Esophagus muscularis mucosa (tissue), 4 donors: ENCODE results near the gene STIP1. TPM values are rescaled to one million over a fixed set of nuclear protein-coding genes. Genes with fewer than 3 reads are reported as not detected.
A peak's percentile ranks its signal among the peaks of the same experiment; 100 is the strongest.
"Not testable (repeated sequence)": the region's sequence is repeated elsewhere in the genome, so short reads cannot be mapped to it uniquely, and the experiment has no call there.

Experiments used
- DNase-seq: peaks from one replicate; pipeline ENCODE4 v3.0.0-alpha.2; 2017; ENCODE audit errors: extremely low spot score
- H3K27ac ChIP-seq, 4 donors: fragments of 200-600 bp; sonication (generic); replicated peaks in 1 of 4; 1 replicate in 3 of 4; 2 replicates in 1 of 4; pipeline ENCODE4 v1.5.1; 2016 to 2019; ENCODE audit warnings: mild to moderate bottlenecking in 1 of 4
- H3K27me3 ChIP-seq, 4 donors: fragments of 200-600 bp; sonication (generic); one replicate each; pipeline versions ENCODE4 v1.5.1 to v1.6.0; 2016 to 2019
- H3K36me3 ChIP-seq, 4 donors: fragments of 200-600 bp; sonication (generic); one replicate each; pipeline ENCODE4 v1.5.1; 2016 to 2019
- H3K4me1 ChIP-seq, 4 donors: fragments of 200-600 bp; sonication (generic); one replicate each; pipeline ENCODE4 v1.5.1; 2016 to 2019
- H3K4me3 ChIP-seq, 4 donors: fragments of 200-600 bp; sonication (generic); 1 replicate in 2 of 4; 2 replicates in 2 of 4; pipeline ENCODE4 v1.5.1; 2016 to 2019; ENCODE audit warnings: mild to moderate bottlenecking in 4 of 4, moderate library complexity in 1 of 4
- H3K9me3 ChIP-seq, 4 donors: fragments of 200-600 bp; sonication (generic); 1 replicate in 3 of 4; 2 replicates in 1 of 4; pipeline ENCODE4 v1.5.1; 2016 to 2019
- EP300 ChIP-seq: sonication (generic); formaldehyde crosslinking; IDR thresholded peaks from one replicate; pipeline ENCODE4 v1.6.1; 2017; ENCODE audit warnings: antibody characterized with exemption
- POLR2A ChIP-seq: fragments of 450-650 bp; IDR thresholded peaks from one replicate; pipeline ENCODE4 v1.6.1; 2017; ENCODE audit warnings: antibody characterized with exemption, moderate library complexity, mild to moderate bottlenecking, low read depth
- POLR2AphosphoS5 ChIP-seq, 2 donors: sonication (generic); formaldehyde crosslinking; IDR thresholded peaks; one replicate each; pipeline ENCODE4 v1.6.1; 2017; ENCODE audit warnings: antibody characterized with exemption in 2 of 2
- WGBS: methylation state at CpG from one replicate; pipeline ENCODE4 v1.1.5; 2018; 5-methylcytosine and 5-hydroxymethylcytosine counted together
- intact Hi-C: fragments of 100-400 bp; cut with DNase I; formaldehyde crosslinking; loops from one replicate; pipeline ENCODE4 v1.15.1; 2023
- total RNA-seq, 4 donors: library from RNA; depleted of rRNA; stranded (reverse); fragments of >200 nt; gene quantifications; one replicate each; pipeline versions ENCODE4 v1.1.0 to v1.2.1, GENCODE V29; 2016
- TF ChIP-seq, protein P1 (sequence below), 3 experiments: fragments of 200-600 bp in 2 of 3; fragments of 450-650 bp in 1 of 3; sonication (generic) in 2 of 3; IDR thresholded peaks; one replicate each; pipeline ENCODE4 v1.5.1; 2017 to 2019; ENCODE audit warnings: antibody characterized with exemption in 3 of 3, mild to moderate bottlenecking in 2 of 3, moderate library complexity in 1 of 3

STIP1 gene
- total RNA-seq, 4 donors from 2014 or later = 82.2 to 116 (median 101) TPM

DNA sequence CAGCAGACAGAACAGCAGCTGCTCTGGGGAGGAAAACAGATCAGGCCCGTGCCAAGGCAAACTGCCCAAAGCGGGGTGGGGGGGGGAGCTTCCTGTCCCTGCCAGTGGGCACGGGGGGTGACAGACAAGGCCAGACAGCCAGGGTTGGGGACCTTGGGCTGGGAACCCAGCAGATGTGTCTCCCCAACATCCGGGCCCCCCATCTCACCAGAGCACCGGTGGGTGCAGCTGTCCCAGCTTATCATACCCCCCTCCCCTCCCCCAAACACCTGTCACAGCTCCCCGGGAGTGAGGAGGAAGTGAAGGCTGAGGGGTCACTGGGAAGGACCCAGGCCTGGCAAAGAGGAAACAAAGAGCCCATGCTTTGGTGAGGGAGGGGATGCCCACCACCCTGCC, 59.4 kb downstream of the STIP1 start:
- H3K9me3 ChIP-seq = no peaks in the 10 kb centered on the region
- H3K27ac ChIP-seq = peak overlapping the region; percentile 85 to 88 (median 86)
- H3K4me1 ChIP-seq = peaks cover 34 to 70% (median 55%) of the 10 kb centered on the region in 4 donors
- TF ChIP-seq POLR2AphosphoS5 (IDR thresholded peaks at IDR 0.05) = no peak
- TF ChIP-seq, protein P1, sequence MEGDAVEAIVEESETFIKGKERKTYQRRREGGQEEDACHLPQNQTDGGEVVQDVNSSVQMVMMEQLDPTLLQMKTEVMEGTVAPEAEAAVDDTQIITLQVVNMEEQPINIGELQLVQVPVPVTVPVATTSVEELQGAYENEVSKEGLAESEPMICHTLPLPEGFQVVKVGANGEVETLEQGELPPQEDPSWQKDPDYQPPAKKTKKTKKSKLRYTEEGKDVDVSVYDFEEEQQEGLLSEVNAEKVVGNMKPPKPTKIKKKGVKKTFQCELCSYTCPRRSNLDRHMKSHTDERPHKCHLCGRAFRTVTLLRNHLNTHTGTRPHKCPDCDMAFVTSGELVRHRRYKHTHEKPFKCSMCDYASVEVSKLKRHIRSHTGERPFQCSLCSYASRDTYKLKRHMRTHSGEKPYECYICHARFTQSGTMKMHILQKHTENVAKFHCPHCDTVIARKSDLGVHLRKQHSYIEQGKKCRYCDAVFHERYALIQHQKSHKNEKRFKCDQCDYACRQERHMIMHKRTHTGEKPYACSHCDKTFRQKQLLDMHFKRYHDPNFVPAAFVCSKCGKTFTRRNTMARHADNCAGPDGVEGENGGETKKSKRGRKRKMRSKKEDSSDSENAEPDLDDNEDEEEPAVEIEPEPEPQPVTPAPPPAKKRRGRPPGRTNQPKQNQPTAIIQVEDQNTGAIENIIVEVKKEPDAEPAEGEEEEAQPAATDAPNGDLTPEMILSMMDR (IDR thresholded peaks at IDR 0.05) = no peak
- no peak for TF ChIP-seq EP300
- TF ChIP-seq POLR2A = no peak
- 8% methylated on average over 2 of the region's 6 CpGs for WGBS
- H3K27me3 ChIP-seq = no peaks in the 10 kb centered on the region
- H3K36me3 ChIP-seq = peaks cover 7 to 17% (median 16%) of the 10 kb centered on the region in 4 donors
- intact Hi-C loops = no loop called here
- H3K4me3 ChIP-seq = peak overlapping the region; percentile 65 to 86 (median 72)
- DNase-seq = no peak

DNA sequence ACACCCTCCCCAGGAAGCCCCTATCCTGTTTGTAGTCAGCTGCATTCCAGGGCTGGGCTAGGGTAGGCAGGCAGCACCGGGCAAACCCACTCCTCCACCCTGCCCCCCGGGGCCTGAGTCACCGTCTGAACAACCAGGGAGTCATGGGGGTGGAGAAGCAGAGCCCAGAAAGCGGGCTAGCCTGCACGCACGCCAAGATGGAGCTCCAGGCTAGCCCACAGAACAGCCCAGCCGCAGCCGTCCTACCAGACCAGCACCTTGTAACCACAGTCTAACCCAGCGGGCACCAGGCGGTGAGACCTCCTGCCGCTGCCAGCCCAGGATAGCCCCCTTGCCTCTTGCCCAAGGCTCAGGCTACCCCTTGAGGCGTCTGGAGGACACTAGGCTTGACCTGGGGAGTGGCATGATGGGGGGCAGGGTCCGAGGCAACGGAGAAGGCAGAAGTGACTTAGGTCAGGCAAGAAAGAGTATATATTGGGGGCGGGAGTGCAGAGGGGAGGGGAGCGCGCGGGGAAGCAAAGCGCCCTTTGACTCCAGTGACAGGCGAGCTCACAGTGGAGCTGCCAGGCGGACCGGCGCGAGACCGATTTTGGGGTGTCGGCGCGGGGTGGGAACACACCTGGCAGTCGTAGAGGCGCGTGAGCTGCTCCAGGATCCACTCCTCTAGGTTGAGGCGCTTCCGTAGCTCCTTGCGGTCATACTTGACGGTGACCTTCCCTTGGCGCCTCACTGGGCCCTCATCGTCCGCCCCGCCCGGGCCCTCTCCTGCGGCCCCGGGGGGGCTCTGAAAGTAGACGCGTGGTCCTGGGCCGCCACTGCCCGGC, 60.0 kb downstream of the STIP1 start:
- Histone ChIP-seq H3K27me3 (no peaks in the 10 kb centered on the region), H3K27ac (peak overlapping the region; percentile 85 to 88 (median 86)), H3K36me3 (peaks cover 7 to 17% (median 16%) of the 10 kb centered on the region in 4 donors), H3K4me3 (peak overlapping the region; percentile 65 to 86 (median 72)), H3K4me1 (peaks cover 38 to 73% (median 59%) of the 10 kb centered on the region in 4 donors), H3K9me3 (no peaks in the 10 kb centered on the region)
- intact Hi-C loops = no loop called here
- TF ChIP-seq, protein P1 (IDR thresholded peaks at IDR 0.05) = no peak
- TF ChIP-seq POLR2AphosphoS5 (IDR thresholded peaks at IDR 0.05) = peak; percentile 37 to 46
- 0% methylated on average over 1 of the region's 46 CpGs for WGBS
- DNase-seq = no peak

DNA sequence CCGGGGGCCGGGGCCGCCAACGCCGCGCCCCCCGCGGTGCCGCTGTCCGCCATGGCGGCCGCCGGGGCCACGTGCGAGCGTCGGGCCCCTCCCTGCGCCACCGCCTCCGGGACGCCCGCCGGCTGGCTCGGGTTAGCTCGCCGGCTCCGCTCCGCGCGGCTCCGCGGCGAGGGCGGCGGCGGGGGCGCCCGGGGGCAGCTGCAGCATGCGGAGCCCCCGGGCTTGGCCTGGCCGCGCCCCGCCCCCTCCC, 60.6 kb downstream of the STIP1 start:
- Histone ChIP-seq H3K4me1 (peaks cover 39 to 76% (median 61%) of the 10 kb centered on the region in 4 donors), H3K36me3 (peaks cover 7 to 17% (median 16%) of the 10 kb centered on the region in 4 donors), H3K4me3 (peak overlapping the region; percentile 65 to 86 (median 72)), H3K27ac (peak overlapping the region; percentile 85 to 95 (median 86))
- intact Hi-C loops, DNase-seq, H3K9me3 ChIP-seq, H3K27me3 ChIP-seq: not testable (repeated sequence)
- WGBS = no CpG with 5 or more reads among the region's 43 CpGs

DNA sequence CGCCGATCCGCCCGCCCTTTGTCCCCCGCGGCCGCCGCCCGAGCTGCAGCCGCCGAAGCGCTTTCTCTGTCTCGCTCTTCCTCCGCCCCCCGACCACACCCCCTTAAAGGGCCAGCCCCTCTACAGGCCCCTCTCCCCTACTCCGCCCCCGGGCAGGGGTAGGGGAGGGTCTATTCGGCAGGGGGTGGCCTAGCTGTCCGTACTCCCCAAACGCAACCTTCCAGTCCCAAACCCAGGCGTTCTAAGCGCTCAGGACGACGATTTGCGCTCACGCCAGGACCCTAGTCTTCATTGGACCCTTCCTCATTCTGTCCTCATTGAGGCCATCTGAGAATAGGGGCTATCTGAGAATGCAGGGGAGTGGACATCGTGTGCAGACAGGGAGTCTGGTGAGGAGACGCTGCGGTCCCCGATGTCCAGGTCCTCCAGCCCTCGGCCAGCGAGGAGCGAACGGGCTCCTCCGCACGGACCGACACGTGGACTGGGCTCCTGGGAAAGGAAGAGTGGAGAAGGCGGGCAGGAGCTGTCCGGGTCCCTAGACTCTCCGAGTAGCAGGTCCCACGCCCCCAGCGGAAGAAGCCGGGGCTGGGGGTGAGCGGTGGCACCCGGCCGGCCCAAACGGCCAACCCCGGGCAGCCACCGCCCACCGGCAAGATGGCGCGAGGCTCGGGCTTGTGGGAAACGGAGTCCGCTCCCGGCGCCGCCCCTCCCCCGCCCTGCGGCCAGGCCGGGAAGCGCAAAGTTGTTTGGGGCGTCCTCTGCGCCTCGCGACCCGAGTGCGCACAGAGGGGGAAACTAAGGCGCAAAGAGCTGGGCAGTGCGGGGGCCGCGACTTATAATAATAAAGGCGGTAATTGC, 61.1 kb downstream of the STIP1 start, which contains the start of gene PPP1R14B:
Gene PPP1R14B, minus strand, starts transcription at position 73 of the 858 bp plus-strand sequence. CDS start 270 bp downstream, outside the sequence.
- H3K36me3 ChIP-seq = peaks cover 7 to 17% (median 16%) of the 10 kb centered on the region in 4 donors
- intact Hi-C loops = no loop called here
- no peak for DNase-seq
- H3K4me1 ChIP-seq = peaks cover 42 to 75% (median 62%) of the 10 kb centered on the region in 4 donors
- WGBS = 4% methylated on average over 10 of the region's 74 CpGs
- TF ChIP-seq POLR2AphosphoS5 (IDR thresholded peaks at IDR 0.05) (peak; percentile 73 to 76), EP300 (no peak), POLR2A (peak; percentile 12)
- TF ChIP-seq, protein P1 (IDR thresholded peaks at IDR 0.05) = peak in 2 of 3 experiments; percentile 18
- no peaks in the 10 kb centered on the region for H3K27me3 ChIP-seq
- H3K9me3 ChIP-seq = no peaks in the 10 kb centered on the region
- peak within 1 kb of the TSS; percentile 65 to 86 (median 72) for H3K4me3 ChIP-seq
- peak within 1 kb of the TSS; percentile 85 to 95 (median 86) for H3K27ac ChIP-seq
